ENCODE results near the gene TRAPPC6A. TPM values are rescaled to one million over a fixed set of nuclear protein-coding genes. Genes with fewer than 3 reads are reported as not detected.

Gene TRAPPC6A
- total and polyA plus RNA-seq, 2 of the 13 experiments (the other 11 are each of a cell fraction or from before 2014, with no cell fraction given) = 6.5 to 21.0 TPM

GRCh38 chr19:45164577-45165335, 13.3 kb downstream of the TRAPPC6A start (continued):
- no peak for TF ChIP-seq NFIB (CRISPR knock-in tag; IDR thresholded peaks at IDR 0.05; ENCODE audit: borderline replicate concordance)
- no peak for TF ChIP-seq HCFC1 (IDR thresholded peaks at IDR 0.05; ENCODE audit: low read depth, low read length)
- TF ChIP-seq NR3C1 (CRISPR knock-in tag; IDR thresholded peaks at IDR 0.05) = no peak
- TF ChIP-seq ZNF17 (CRISPR knock-in tag; IDR thresholded peaks at IDR 0.05) = no peak
- no peak for TF ChIP-seq MAFF (IDR thresholded peaks at IDR 0.05; ENCODE audit: low read depth, low read length)
- no peak for TF ChIP-seq ZNF616 (CRISPR knock-in tag; IDR thresholded peaks at IDR 0.05; ENCODE audit: low read depth)

- Histone ChIP-seq H3K36me3 (replicated peaks in 1 of 2; ENCODE audit: control insufficient read depth in 1 of 2, insufficient read depth in 2 of 2, low read length in 2 of 2) (no peaks in the 10 kb centered on the region), H4K20me1 (ENCODE audit: insufficient read depth, low read length) (no peaks in the 10 kb centered on the region), H3K79me2 (ENCODE audit: insufficient read depth, low read length) (no peaks in the 10 kb centered on the region), H3K4me2 (ENCODE audit: low read depth, low read length) (peak overlapping the region; percentile 76), H2AFZ (ENCODE audit: low read length) (no peak overlapping the region), H3K4me1 (ENCODE audit: insufficient read depth, low read length) (peaks cover 96% of the 10 kb centered on the region), H3K27me3 (ENCODE audit: control insufficient read depth in 1 of 2, insufficient read depth in 2 of 2, low read length in 2 of 2) (peaks cover 12 to 30% of the 10 kb centered on the region in 2 experiments; a peak in 4 of 5 replicates), H3K4me3 (replicated peaks in 1 of 3; ENCODE audit: insufficient read depth in 1 of 3, low read depth in 2 of 3, low read length in 3 of 3) (peak overlapping the region; percentile 28 to 64 (median 36)), H3K9me3 (ENCODE audit: low read length) (no peaks in the 10 kb centered on the region), H3K9ac (ENCODE audit: insufficient read depth, low read depth, low read length) (no peak overlapping the region), H3K27ac (ENCODE audit: extremely low read length, insufficient read depth, low read length) (no peak overlapping the region)
- intact Hi-C loops (cut with micrococcal nuclease; ENCODE audit: unreplicated experiment) (loop anchor here (2.0 kb wide), 1 partner anchor 175 kb away; no protein-coding TSS in a partner anchor), in situ Hi-C loops (cut with HindIII; ENCODE audit: extremely low pct_ligation_motif_present, low pct_unique_long_range_greater_than_20kb) (no loop called here)
- FAIRE-seq (no peak), DNase-seq (ENCODE audit: low spot score) (no peak), ATAC-seq (no peak)
- ChIA-PET POLR2A (interaction anchor here (0.9 to 2.1 kb wide), 5 partner anchors 10 to 109 kb away, joined by 3 to 21 read pairs (median 5); partner anchors contain the start of genes BLOC1S3 and TRAPPC6A), CTCF (ENCODE audit: low intra/inter-chr PET ratio, low total read pairs) (no interaction called here)
- no TSS peak for BruUV-seq (replicated peaks)
- 49% methylated on average over 10 of the region's 15 CpGs for WGBS (ENCODE audit: low lambda C conversion rate)
- 0 out of 2 replicates have a peak, but pooled peaks have one; percentile 43 for TF ChIP-seq HNRNPL (IDR thresholded peaks at IDR 0.05; ENCODE audit: low read depth, low read length)
- TF ChIP-seq ZNF768 (CRISPR knock-in tag; IDR thresholded peaks at IDR 0.05) = no peak
Measured at GRCh38 chr19:45163751-45164460, 14.1 kb downstream of the TRAPPC6A start.

Measured in HepG2 (cell line).